ENCODE results near the gene STX2.

STX2 gene

GRCh38 chr12:130747867-130748740 is 90.9 kb downstream of the STX2 start:
- Histone ChIP-seq H4K20me1 (ENCODE audit: insufficient read depth) (no peaks in the 10 kb centered on the region), H3K4me1 (ENCODE audit: low read depth, poor library complexity, severe bottlenecking) (no peaks in the 10 kb centered on the region), H3K79me2 (ENCODE audit: insufficient read depth, low read depth) (no peaks in the 10 kb centered on the region), H2AFZ (ENCODE audit: low read depth) (no peak overlapping the region), H3K27me3 (ENCODE audit: insufficient read depth, low read depth) (no peaks in the 10 kb centered on the region), H3K4me3 (IDR thresholded peaks at IDR 0.05; ENCODE audit: insufficient read depth, low read depth, low read length) (no peak overlapping the region), H3K27ac (no peak overlapping the region), H3K36me3 (ENCODE audit: insufficient read depth) (no peaks in the 10 kb centered on the region), H3K9ac (no peak overlapping the region), H3K4me2 (no peak overlapping the region)
- peak; percentile 42 for TF ChIP-seq CTCF (conservative IDR thresholded peaks at IDR 0.05; ENCODE audit: low read depth, low read length)

GRCh38 chr12:130746546-130746945 is 92.5 kb downstream of the STX2 start:
- no peak overlapping the region for H2AFZ ChIP-seq (ENCODE audit: low read depth)
- H3K27me3 ChIP-seq (ENCODE audit: insufficient read depth, low read depth), result no peaks in the 10 kb centered on the region
- no peak for TF ChIP-seq CTCF (conservative IDR thresholded peaks at IDR 0.05; ENCODE audit: low read depth, low read length)
- no peak overlapping the region for H3K27ac ChIP-seq
- no peaks in the 10 kb centered on the region for H3K36me3 ChIP-seq (ENCODE audit: insufficient read depth)
- H3K4me3 ChIP-seq (IDR thresholded peaks at IDR 0.05; ENCODE audit: insufficient read depth, low read depth, low read length), result no peak overlapping the region
- no peaks in the 10 kb centered on the region for H3K4me1 ChIP-seq (ENCODE audit: low read depth, poor library complexity, severe bottlenecking)
- H3K79me2 ChIP-seq (ENCODE audit: insufficient read depth, low read depth), result no peaks in the 10 kb centered on the region
- no peak overlapping the region for H3K4me2 ChIP-seq
- H4K20me1 ChIP-seq (ENCODE audit: insufficient read depth), result no peaks in the 10 kb centered on the region
- no peak overlapping the region for H3K9ac ChIP-seq

- Histone ChIP-seq H3K4me2 (no peak overlapping the region), H3K79me2 (ENCODE audit: insufficient read depth, low read depth) (no peaks in the 10 kb centered on the region), H3K27me3 (ENCODE audit: insufficient read depth, low read depth) (no peaks in the 10 kb centered on the region), H3K27ac (no peak overlapping the region), H3K36me3 (ENCODE audit: insufficient read depth) (no peaks in the 10 kb centered on the region), H3K9ac (no peak overlapping the region), H2AFZ (ENCODE audit: low read depth) (no peak overlapping the region), H3K4me1 (ENCODE audit: low read depth, poor library complexity, severe bottlenecking) (no peaks in the 10 kb centered on the region), H3K4me3 (IDR thresholded peaks at IDR 0.05; ENCODE audit: insufficient read depth, low read depth, low read length) (no peak overlapping the region), H4K20me1 (ENCODE audit: insufficient read depth) (no peaks in the 10 kb centered on the region)
- TF ChIP-seq CTCF (conservative IDR thresholded peaks at IDR 0.05; ENCODE audit: low read depth, low read length), result no peak
These were observed 93.1 kb downstream of the STX2 start for GRCh38 chr12:130745921-130746320.

- no peak overlapping the region for H3K9ac ChIP-seq
- H3K79me2 ChIP-seq (ENCODE audit: insufficient read depth, low read depth), result no peaks in the 10 kb centered on the region
- no peaks in the 10 kb centered on the region for H3K27me3 ChIP-seq (ENCODE audit: insufficient read depth, low read depth)
- no peak overlapping the region for H3K27ac ChIP-seq
- no peaks in the 10 kb centered on the region for H3K36me3 ChIP-seq (ENCODE audit: insufficient read depth)
- H2AFZ ChIP-seq (ENCODE audit: low read depth), result no peak overlapping the region
- TF ChIP-seq CTCF (conservative IDR thresholded peaks at IDR 0.05; ENCODE audit: low read depth, low read length), result no peak
- no peaks in the 10 kb centered on the region for H4K20me1 ChIP-seq (ENCODE audit: insufficient read depth)
- H3K4me2 ChIP-seq, result no peak overlapping the region
- H3K4me3 ChIP-seq (IDR thresholded peaks at IDR 0.05; ENCODE audit: insufficient read depth, low read depth, low read length), result no peak overlapping the region
- H3K4me1 ChIP-seq (ENCODE audit: low read depth, poor library complexity, severe bottlenecking), result no peaks in the 10 kb centered on the region
These were observed 94.8 kb downstream of the STX2 start for GRCh38 chr12:130744274-130744673.

Measured in KMS-11 (cell line).